ENCODE measurements around the gene PLXNB1.
"Not testable (repeated sequence)": the region's sequence is repeated elsewhere in the genome, so short reads cannot be mapped to it uniquely, and the experiment has no call there.

PLXNB1 gene

DNA sequence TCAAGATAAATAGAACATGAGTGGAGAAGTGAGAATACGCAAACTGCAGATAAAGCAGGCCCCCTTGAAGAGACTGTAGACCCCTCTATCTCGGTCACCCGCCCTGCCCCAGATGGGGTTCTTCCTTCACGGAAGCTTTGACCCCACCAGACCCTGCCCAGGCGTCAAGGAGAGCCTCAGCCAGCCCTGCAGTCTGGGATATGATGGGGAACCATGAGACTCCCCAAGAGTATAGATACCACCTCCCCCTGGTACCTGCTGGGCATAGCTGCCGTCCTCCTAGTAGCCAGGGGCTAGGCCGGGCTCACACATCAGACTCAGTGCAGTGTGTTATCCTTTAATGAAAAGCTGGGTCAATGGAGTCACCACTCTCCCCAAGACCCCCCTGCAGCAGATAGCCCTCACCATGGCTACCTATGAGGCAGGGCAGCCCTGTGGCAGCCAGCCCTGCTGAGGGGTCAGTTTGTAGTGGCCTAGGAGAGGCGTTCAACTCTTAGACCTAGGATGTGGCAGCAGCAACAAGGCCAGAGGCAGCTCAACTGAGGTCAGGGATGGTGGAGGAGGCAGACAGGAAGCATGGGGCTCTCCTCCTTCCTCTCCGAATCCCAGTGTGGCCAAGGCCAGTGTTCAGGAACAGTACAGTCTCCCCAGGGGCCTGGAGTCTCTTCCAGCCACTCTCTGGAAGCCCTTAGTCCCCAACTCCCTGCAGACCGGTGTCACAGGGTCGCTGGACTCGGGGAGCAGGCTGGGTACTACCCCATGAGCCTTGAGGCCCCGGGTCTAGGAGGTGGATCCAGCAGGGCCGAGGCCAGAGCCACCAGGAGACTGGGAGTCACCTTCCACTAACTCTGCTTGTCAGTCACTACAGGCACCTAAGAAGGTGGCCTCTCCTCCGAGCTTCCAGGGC is 26.1 kb downstream of the PLXNB1 start:
- no peak for DNase-seq

DNA sequence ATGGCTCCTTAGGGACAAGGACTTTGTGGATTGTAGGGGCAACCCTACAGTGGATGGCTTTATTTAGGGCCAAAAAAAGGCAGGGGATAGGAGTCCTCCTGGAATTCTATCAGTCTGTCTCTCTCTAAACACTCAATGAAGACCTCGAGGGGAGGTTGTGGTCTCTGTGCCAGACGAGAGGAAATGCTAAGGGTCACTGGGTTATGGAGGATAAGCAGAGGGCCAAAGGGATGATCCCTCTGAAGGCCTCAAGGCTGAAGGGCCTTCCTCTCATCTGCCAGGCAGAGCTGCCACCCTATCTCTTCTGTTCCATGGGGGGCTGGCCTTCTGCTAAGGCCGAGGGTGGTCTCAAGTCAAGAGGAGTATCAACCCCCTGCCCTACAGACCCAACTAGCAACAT is 27.0 kb downstream of the PLXNB1 start:
- no peak for DNase-seq

DNA sequence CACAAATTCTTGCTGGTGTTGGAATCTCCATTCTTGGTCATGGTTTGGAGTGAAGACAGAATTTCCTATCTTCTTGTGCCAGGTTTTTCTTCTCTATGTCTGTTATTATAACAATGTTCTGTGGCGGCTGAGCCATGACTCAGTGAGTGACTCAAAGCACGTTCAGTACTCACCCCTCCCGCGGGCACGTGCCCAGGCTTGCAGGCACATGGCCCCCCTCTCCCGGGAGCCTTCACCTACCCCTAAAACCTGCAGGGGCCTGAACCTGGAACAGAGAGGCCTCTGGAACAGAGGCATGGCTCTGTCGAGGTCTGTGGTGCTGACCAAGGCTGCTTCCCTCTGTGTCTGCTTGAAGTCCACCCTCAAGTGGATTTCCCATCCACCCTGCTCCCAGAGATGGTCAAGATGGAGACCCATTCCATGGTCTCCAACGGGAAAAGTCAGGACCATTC is 27.6 kb downstream of the PLXNB1 start:
- no peak for DNase-seq

DNA sequence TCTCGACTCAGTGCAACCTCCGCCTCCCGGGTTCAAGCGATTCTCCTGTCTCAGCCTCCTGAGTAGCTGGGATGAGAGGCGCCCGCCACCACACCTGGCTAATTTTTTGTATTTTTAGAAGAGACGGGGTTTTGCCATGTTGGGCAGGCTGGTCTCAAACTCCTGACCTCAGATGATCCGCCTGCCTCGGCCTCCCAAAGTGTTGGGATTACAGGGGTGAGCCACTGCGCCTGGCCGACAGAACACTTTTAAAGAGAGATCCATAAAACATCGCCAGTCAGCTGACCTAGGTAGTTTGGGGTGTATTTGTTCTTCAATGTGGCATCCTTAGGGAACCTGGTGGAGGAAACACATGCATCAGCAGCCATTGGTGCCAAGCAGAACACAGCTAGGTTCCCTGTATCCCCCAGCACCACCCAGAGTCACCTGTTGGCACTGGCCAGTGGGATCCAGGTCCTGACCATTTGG is 28.4 kb downstream of the PLXNB1 start:
- DNase-seq, result not testable (repeated sequence)

GRCh38 chr3:48400824-48401433 is 29.0 kb downstream of the PLXNB1 start:
- peak in 2 of 4 experiments; percentile 38 to 42 for DNase-seq

DNA sequence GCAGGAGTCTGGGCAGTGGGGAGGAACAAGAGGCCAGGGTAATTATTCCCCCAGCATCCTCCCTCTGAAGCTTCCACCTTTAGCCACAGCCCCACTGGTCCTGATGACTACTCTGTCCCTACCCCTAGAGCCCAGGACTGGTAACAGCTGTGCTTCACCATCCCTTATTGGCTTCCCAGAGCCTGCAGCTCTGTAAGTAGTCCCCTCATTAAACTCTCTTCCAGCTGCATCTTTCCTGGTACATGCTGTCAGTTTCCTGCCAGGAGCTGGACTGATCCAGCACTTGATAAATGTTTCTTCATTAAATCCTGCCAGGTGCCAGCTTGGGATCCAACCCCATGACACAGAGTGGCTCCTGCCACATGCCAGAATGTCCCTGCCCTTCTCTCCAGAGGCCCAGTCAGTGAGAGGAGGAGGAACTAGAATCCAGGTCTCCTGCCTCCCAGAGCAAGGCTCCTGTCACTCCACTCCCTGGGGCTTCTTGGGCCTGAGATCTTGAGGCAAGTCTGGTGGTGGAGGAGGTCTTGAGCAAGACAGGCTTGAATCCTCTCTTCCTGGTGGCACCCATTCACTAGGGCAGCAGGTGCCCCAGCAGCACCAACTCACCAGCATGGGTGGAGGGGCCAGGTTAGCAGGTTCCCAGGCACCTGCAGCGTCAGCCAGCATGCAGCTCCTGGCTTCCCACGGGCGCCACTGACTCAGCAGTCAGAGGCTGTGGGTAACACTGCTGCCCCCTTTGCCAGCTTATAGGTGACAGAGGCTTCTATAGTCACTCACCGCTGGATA is 30.3 kb downstream of the PLXNB1 start:
- DNase-seq, result no peak

DNA sequence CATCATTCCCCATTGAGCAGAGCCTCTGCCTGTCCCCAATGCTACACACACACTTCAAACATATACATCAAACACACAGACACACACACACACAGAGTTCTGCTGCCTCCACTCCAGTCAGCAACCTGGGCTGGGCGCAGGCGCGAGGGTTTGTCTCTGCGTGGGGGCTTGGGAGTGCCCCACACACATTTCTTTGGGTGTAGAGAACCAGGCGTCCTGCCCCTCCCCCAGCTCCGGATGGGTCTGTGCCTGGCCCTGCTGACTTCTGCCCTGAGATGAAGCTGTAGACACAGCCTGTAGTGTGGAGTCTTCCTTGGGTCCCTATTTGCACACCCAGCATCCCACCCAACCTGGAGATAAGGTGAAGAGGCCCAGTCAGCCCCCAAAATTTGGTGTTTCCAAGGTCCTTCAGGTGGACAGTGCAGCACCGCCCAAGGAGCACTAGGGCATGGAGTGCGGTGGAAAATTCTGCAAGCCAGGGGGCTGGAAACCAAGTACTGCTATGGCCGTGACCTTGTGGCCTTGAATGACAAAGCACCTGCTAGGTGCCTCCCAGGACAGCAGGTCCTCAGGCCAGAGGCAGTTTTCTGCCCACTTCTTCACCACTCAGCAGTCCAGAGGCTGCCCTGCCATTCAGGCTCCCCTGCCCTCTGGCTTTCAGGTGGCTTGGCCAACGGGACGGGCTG is 31.0 kb downstream of the PLXNB1 start:
- DNase-seq, result no peak

DNA sequence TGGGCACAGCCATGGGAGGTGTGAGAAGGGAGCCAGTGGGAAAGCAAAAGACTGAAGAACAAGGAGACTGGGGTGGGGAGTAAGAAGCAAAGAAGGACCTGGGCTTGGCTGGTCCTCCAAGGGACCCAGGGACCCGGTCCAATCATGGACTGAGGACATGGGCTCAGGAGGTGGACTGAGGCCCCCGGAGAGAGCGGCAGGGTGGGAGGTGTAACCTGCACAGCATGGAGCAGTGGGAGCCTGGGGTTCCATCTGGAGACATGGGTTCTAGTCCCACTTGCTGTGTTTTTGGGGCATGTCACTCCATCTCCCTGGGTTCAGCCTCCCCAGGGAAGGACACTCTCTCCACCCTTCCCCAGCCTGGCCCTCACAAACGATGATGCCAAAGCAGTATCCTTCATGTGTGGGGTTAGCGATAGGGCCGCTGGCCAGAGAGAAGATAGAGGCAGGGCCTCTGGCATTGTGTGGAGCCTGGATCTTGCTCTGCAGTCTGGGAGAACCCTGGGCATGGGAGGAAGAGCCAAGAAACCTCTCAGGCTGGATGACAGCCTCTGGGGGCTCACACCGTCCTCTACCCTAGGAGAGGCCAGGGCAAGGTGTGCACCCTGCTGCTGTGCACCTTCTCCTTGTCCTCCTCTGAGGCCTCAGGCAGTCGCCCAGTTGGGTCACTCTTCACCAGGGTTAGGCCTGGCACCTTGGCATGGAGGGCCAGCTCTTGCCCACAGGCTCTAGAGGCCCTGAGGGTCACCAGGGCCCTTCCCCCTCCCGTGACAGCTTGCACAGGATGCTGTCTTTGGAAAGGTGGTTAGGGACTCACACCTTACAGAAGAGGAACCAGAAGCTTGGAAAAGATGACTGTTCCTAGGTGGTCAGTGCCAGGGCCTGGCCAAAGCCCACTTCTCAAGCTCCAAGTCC is 31.9 kb downstream of the PLXNB1 start:
- DNase-seq, result no peak

GRCh38 chr3:48395714-48396113 is 34.2 kb downstream of the PLXNB1 start:
- DNase-seq, result no peak

GRCh38 chr3:48394391-48394790 is 35.5 kb downstream of the PLXNB1 start:
- no peak for DNase-seq

DNA sequence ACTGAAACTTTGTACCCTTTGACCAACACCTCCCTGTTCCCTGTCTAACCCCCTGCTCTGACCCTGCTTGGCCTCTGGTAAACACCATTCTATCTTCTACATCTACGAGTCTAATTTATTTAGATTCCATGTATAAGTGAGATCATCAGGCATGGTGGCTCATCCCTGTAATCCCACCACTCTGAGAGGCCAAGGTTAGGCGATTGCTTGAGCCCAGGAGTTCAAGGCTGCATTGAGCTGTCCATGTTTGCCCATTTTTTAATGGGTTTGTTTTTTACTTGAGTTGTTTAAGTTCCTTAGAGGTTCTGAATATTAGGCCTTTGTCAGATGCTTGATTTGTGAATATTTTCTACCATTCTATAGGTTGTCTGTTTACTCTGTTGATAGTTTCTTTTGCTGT is 40.9 kb downstream of the PLXNB1 start:
- DNase-seq, result no peak

DNA sequence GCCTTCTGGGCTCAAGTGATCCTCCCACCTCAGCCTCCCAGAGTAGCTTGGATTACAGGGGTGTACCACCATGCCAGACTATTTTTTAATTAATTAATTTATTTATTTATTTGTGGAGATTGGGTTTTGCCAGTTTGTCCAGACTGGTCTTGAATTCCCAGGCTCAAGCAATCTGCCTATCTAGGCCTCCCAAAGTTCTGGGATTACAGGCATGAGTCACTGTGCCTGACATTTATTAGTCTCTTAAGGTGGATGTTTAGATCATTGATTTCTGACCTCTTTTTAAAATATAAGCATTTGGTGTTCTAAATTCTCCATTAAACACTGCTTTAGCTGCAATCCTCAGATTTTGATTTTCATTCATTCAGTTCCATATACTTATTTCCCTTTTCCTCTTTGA is 42.3 kb downstream of the PLXNB1 start:
- DNase-seq, result no peak

DNA sequence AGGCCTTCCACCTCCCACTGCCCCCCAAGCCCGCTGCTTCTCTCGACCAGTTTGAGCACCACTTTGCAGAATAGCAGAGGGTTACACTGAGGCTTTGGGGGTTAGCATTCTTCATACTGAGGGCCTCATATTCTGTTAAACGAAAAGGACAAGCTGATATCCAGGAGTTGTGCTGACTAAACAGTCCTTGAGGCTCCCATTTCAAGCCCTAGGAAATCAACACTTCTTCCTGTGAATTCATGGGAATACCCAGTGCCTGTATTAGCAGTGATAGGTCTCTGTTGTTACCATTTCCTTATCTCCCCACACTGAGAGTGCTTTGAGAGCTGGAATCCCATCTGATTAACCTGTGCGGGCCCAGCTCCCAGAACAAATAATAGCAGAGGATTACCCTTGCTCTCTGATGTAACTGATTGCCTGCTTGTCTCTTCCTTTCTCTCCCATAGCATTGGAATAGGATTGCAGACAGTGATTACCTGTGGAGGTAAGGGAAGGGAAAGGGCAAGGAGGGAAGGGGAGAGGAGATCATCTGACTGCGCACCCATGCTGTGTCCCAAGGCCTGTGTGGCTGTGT is 56.9 kb downstream of the PLXNB1 start:
- DNase-seq, result no peak

DNA sequence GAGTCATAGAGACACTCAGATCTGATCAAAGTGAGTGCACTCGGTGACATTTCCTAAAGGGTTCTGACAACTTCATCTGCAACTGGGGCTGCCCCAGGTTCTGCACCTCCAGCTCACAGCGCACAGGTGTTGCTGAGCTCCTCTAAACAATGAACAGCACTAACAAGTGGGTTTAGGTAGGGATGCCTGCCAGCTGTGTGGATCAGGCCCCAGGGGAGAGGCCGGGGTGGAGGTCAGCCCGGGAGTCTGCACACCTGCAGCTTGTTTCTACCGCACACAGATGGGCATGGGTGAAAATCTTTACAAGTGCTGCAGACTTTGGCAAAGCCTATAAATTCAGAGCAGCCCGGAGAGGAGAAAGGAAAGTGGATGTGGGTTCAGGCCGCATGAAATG is 57.5 kb downstream of the PLXNB1 start:
- DNase-seq, result no peak

GRCh38 chr3:48371651-48372376 is 58.1 kb downstream of the PLXNB1 start, which contains the start of gene FBXW12:
FBXW12 (plus strand) TSS chr3:48372219; CDS start chr3:48372768, 549 bp downstream.
- DNase-seq, result no peak

DNA sequence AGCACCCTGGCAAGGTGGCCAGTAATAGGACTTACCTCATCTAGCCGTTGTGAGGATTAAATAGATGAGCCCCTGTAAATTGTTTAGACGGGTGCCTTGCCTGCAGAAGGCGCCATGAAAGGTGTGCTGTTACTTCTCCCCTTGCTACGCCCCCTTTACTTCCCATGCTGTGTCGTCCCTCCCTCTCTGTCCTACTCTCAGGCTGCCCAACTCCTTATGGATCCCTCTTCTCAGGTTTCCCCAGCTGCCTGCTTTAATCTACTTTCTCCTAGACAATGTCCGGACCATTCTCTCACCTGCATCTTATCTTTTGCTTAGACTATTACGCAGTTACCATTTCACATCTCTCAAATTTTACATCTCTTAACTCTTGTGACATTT is 59.6 kb downstream of the PLXNB1 start:
- no peak for DNase-seq

GRCh38 chr3:48369693-48370332 is 60.1 kb downstream of the PLXNB1 start:
- no peak for DNase-seq

- DNase-seq, result no peak
Measured at GRCh38 chr3:48367201-48367600, 62.7 kb downstream of the PLXNB1 start.

- no peak for DNase-seq
Measured at GRCh38 chr3:48364840-48365239, 65.0 kb downstream of the PLXNB1 start.

DNA sequence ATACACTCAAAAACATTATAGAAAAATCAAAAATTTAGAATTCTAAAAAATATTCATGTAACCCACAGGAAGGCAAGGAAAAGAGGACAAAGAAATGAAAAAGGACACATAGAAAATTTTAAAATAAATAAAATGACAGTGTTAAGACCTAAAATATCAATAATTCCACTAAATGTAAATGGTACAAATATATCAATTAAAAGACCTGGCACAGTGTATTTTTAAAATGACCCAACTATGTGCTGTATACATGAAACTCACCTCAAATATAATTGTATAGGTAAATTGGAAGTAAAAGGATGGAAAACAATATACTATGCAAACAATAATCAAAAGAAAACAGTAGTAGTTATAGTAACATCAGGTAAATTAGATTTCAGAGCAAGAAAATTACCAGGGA is 68.0 kb downstream of the PLXNB1 start:
- DNase-seq, result no peak

All from activated naive CD4-positive, alpha-beta T cell (primary cell).